ENCODE results near the gene TLX2. TPM values are rescaled to one million over a fixed set of nuclear protein-coding genes. Genes with fewer than 3 reads are reported as not detected.

TLX2 gene
- total and polyA plus RNA-seq, 2 of the 13 experiments (the other 11 are each of a cell fraction or from before 2014, with no cell fraction given): 0.05 to 0.20 TPM

DNA sequence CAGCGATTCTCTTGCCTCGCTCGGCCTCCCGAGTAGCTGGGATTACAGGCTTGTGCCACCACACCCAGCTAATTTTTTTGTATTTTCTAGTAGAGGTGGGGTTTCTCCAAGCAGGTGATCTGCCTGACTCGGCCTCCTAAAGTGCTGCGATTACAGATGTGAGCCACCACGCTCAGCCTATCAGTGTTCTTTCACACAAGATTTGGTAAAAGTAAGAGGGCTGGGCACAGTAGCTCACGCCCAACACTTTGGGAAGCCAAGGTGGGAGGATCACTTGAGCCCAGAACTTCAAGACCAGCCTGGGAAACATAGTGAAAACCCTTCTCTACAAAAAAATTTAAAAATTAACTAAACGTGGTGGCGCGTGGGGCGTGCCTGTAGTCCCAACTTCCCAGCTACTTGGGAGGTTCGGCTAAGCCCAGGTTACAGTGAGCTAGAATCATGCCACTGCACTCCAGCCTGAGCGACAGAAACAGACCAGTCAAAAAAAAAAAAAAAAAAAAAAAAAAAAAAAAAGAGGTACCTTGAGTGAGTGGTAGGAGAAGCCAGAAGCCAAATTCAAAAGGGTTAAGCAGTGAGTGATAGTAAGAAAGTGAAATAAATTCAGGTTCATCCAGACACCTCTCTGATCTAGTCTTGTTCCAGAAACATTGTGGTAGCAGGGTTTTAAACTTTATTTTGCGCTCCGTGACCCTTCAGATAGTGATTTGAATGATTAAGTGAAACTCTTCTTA is 42.8 kb upstream of the TLX2 start (continued):
- TF ChIP-seq, protein P1, sequence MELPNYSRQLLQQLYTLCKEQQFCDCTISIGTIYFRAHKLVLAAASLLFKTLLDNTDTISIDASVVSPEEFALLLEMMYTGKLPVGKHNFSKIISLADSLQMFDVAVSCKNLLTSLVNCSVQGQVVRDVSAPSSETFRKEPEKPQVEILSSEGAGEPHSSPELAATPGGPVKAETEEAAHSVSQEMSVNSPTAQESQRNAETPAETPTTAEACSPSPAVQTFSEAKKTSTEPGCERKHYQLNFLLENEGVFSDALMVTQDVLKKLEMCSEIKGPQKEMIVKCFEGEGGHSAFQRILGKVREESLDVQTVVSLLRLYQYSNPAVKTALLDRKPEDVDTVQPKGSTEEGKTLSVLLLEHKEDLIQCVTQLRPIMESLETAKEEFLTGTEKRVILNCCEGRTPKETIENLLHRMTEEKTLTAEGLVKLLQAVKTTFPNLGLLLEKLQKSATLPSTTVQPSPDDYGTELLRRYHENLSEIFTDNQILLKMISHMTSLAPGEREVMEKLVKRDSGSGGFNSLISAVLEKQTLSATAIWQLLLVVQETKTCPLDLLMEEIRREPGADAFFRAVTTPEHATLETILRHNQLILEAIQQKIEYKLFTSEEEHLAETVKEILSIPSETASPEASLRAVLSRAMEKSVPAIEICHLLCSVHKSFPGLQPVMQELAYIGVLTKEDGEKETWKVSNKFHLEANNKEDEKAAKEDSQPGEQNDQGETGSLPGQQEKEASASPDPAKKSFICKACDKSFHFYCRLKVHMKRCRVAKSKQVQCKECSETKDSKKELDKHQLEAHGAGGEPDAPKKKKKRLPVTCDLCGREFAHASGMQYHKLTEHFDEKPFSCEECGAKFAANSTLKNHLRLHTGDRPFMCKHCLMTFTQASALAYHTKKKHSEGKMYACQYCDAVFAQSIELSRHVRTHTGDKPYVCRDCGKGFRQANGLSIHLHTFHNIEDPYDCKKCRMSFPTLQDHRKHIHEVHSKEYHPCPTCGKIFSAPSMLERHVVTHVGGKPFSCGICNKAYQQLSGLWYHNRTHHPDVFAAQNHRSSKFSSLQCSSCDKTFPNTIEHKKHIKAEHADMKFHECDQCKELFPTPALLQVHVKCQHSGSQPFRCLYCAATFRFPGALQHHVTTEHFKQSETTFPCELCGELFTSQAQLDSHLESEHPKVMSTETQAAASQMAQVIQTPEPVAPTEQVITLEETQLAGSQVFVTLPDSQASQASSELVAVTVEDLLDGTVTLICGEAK (IDR thresholded peaks at IDR 0.05): peak; percentile 14; the same call in 1 of the 2 replicates
- TF ChIP-seq, protein P1 (CRISPR knock-in tag; IDR thresholded peaks at IDR 0.05): no peak
- no peak for TF ChIP-seq NBN (conservative IDR thresholded peaks at IDR 0.05)
- 0 out of 2 replicates have a peak, but pooled peaks have one; percentile 26 for TF ChIP-seq ZNF431 (CRISPR knock-in tag; IDR thresholded peaks at IDR 0.05; ENCODE audit: borderline replicate concordance, low read depth)
- no peak for TF ChIP-seq EEA1 (CRISPR knock-in tag; IDR thresholded peaks at IDR 0.05; ENCODE audit: borderline replicate concordance)
- TF ChIP-seq ZNF839 (CRISPR knock-in tag; IDR thresholded peaks at IDR 0.05; ENCODE audit: borderline replicate concordance): no peak
- 0 out of 2 replicates have a peak, but pooled peaks have one; percentile 28 for TF ChIP-seq NFIC (IDR thresholded peaks at IDR 0.05; ENCODE audit: low read length)
- peak; percentile 43; the same call in 1 of the 2 replicates for TF ChIP-seq ZNF460 (CRISPR knock-in tag; IDR thresholded peaks at IDR 0.05; ENCODE audit: borderline replicate concordance)
- TF ChIP-seq ZNF263 (CRISPR knock-in tag; IDR thresholded peaks at IDR 0.05): peak; percentile 23; the same call in 1 of the 2 replicates
- TF ChIP-seq, protein P2, sequence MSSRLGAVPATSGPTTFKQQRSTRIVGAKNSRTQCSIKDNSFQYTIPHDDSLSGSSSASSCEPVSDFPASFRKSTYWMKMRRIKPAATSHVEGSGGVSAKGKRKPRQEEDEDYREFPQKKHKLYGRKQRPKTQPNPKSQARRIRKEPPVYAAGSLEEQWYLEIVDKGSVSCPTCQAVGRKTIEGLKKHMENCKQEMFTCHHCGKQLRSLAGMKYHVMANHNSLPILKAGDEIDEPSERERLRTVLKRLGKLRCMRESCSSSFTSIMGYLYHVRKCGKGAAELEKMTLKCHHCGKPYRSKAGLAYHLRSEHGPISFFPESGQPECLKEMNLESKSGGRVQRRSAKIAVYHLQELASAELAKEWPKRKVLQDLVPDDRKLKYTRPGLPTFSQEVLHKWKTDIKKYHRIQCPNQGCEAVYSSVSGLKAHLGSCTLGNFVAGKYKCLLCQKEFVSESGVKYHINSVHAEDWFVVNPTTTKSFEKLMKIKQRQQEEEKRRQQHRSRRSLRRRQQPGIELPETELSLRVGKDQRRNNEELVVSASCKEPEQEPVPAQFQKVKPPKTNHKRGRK (CRISPR knock-in tag; IDR thresholded peaks at IDR 0.05): peak; percentile 12; the same call in 1 of the 2 replicates
- no peak for TF ChIP-seq NFKBIZ (CRISPR knock-in tag; IDR thresholded peaks at IDR 0.05)
- no peak for TF ChIP-seq BCL6 (CRISPR knock-in tag; IDR thresholded peaks at IDR 0.05)

All from HepG2 (cell line).